IMR-90 (cell line): ENCODE data around the gene FBN3. TPM values are rescaled to one million over a fixed set of nuclear protein-coding genes. Genes with fewer than 3 reads are reported as not detected.

ENCODE experiments used
- ATAC-seq: fragments of 200-7000 bp; cut with Tn5 transposase; 2 replicates; pipeline ENCODE4 v1.9.1; 2020; ENCODE audit warnings: low read depth, mild to moderate bottlenecking, moderate library complexity
- BruUV-seq: library from RNA; stranded (reverse); fragments of 400-500 nt; replicated peaks from 2 replicates; lab custom pipeline; 2021; lab: Mats Ljungman, UMichigan
- CTCF ChIA-PET: fragments of 300-600 bp; formaldehyde crosslinking; extraction: SDS; loops from one replicate; lab custom pipeline; 2021; ENCODE audit warnings: antibody characterized with exemption; lab: Yijun Ruan, JAX
- POLR2A ChIA-PET: fragments of 300-600 bp; sonication (Branson Sonifier 250); formaldehyde crosslinking; loops from one replicate; lab custom pipeline; 2022; ENCODE audit warnings: antibody characterized with exemption; ENCODE audit not compliant: unreplicated experiment; lab: Charles Lee
- DNase-seq: peaks from one replicate; pipeline ENCODE4 v3.0.0; 2013
- H2AFZ ChIP-seq: replicated peaks from 2 replicates; pipeline ENCODE3; 2013; ENCODE audit warnings: low read length, mild to moderate bottlenecking; ENCODE audit not compliant: poor library complexity
- H2AK5ac ChIP-seq: 2 replicates; pipeline ENCODE4 v1.6.1; 2013; ENCODE audit warnings: low read depth, low read length, inconsistent platforms
- H2AK9ac ChIP-seq: replicated peaks from 2 replicates; pipeline ENCODE3; 2013; ENCODE audit warnings: mild to moderate bottlenecking, low read depth, low read length, moderate library complexity; ENCODE audit not compliant: poor library complexity
- H2BK120ac ChIP-seq: 2 replicates; pipeline ENCODE4 v1.6.1; 2013; ENCODE audit warnings: low read depth, low read length, inconsistent platforms
- H2BK15ac ChIP-seq: 3 replicates; pipeline ENCODE4 v1.6.1; 2013; ENCODE audit warnings: low read depth, low read length, inconsistent platforms
- H2BK20ac ChIP-seq: 2 replicates; pipeline ENCODE4 v1.6.1; 2013; ENCODE audit warnings: low read depth, mild to moderate bottlenecking, inconsistent platforms, low read length, moderate library complexity
- H2BK5ac ChIP-seq: 2 replicates; pipeline ENCODE4 v1.6.1; 2013; ENCODE audit warnings: mild to moderate bottlenecking, low read depth, low read length, inconsistent platforms; ENCODE audit not compliant: poor library complexity, severe bottlenecking
- H3K14ac ChIP-seq: replicated peaks from 2 replicates; pipeline ENCODE4 v1.6.1; 2013; ENCODE audit warnings: low read depth, low read length, inconsistent platforms
- H3K18ac ChIP-seq: 2 replicates; pipeline ENCODE4 v1.6.1; 2013; ENCODE audit warnings: low read depth, low read length, control low read depth
- H3K23ac ChIP-seq: 2 replicates; pipeline ENCODE4 v1.6.1; 2013; ENCODE audit warnings: low read depth, low read length, inconsistent platforms
- H3K27ac ChIP-seq: 2 replicates; pipeline ENCODE4 v1.5.1; 2013; ENCODE audit warnings: mild to moderate bottlenecking, control low read depth, low read length; ENCODE audit not compliant: insufficient read depth
- H3K27me3 ChIP-seq: 2 replicates; pipeline ENCODE4 v1.6.1; 2013; ENCODE audit warnings: low read length; ENCODE audit not compliant: control insufficient read depth, insufficient read depth
- H3K36me3 ChIP-seq: 2 replicates; pipeline ENCODE4 v1.6.1; 2013; ENCODE audit warnings: low read length, mixed read lengths; ENCODE audit not compliant: control insufficient read depth, insufficient read depth
- H3K4ac ChIP-seq: 2 replicates; pipeline ENCODE4 v1.6.1; 2013; ENCODE audit warnings: low read depth, low read length, inconsistent platforms
- H3K4me1 ChIP-seq: 2 replicates; pipeline ENCODE4 v1.6.1; 2013; ENCODE audit warnings: low read length, mixed read lengths; ENCODE audit not compliant: control insufficient read depth, insufficient read depth
- H3K4me2 ChIP-seq: 2 replicates; pipeline ENCODE4 v1.6.1; 2013; ENCODE audit warnings: low read depth, mild to moderate bottlenecking, control low read depth, low read length, moderate library complexity
- H3K4me3 ChIP-seq: 2 replicates; pipeline ENCODE4 v1.5.1; 2013; ENCODE audit warnings: low read depth, mild to moderate bottlenecking, control low read depth, low read length, moderate library complexity; ENCODE audit not compliant: insufficient read depth
- H3K56ac ChIP-seq: 2 replicates; pipeline ENCODE4 v1.6.1; 2013; ENCODE audit warnings: low read length, inconsistent platforms; ENCODE audit not compliant: insufficient read depth; ENCODE audit errors: extremely low read depth
- H3K79me1 ChIP-seq, 2 experiments: 2 replicates each; pipeline ENCODE4 v1.6.1; 2013; ENCODE audit warnings: low read length in 2 of 2, inconsistent platforms in 1 of 2, low read depth in 1 of 2
- H3K9ac ChIP-seq: 2 replicates; pipeline ENCODE4 v1.6.1; 2013; ENCODE audit warnings: low read depth, low read length, control low read depth
- H3K9me1 ChIP-seq: 2 replicates; pipeline ENCODE4 v1.6.1; 2013; ENCODE audit warnings: low read length, inconsistent platforms; ENCODE audit not compliant: insufficient read depth
- H3K9me3 ChIP-seq: 2 replicates; pipeline ENCODE4 v1.6.1; 2013; ENCODE audit warnings: low read length; ENCODE audit not compliant: control insufficient read depth, insufficient read depth
- H4K20me1 ChIP-seq: 2 replicates; pipeline ENCODE4 v1.6.1; 2013; ENCODE audit warnings: low read length, inconsistent platforms; ENCODE audit not compliant: insufficient read depth
- H4K5ac ChIP-seq: 2 replicates; pipeline ENCODE4 v1.6.1; 2013; ENCODE audit warnings: mild to moderate bottlenecking, low read depth, low read length, control low read depth
- H4K8ac ChIP-seq, 2 experiments: 2 replicates each; pipeline ENCODE4 v1.6.1; 2013; ENCODE audit warnings: low read depth in 2 of 2, low read length in 2 of 2, control low read depth in 1 of 2, inconsistent platforms in 1 of 2
- H4K91ac ChIP-seq: 2 replicates; pipeline ENCODE4 v1.6.1; 2013; ENCODE audit warnings: low read depth, low read length, inconsistent platforms; ENCODE audit not compliant: insufficient read depth
- CEBPB ChIP-seq: IDR thresholded peaks from 2 replicates; pipeline ENCODE4 v1.6.1; 2012; ENCODE audit warnings: low read depth, low read length, improper control_type of control experiment
- CTCF ChIP-seq: conservative IDR thresholded peaks from 2 replicates; pipeline ENCODE4 v1.5.1; 2012; ENCODE audit warnings: mild to moderate bottlenecking, low read depth, low read length, improper control_type of control experiment
- ELK1 ChIP-seq: fragments of 150-350 bp; IDR thresholded peaks from 2 replicates; pipeline ENCODE4 v1.6.1; 2016; ENCODE audit warnings: low read depth, mild to moderate bottlenecking, low read length, moderate library complexity, borderline replicate concordance
- RAD21 ChIP-seq: IDR thresholded peaks from 2 replicates; pipeline ENCODE4 v1.6.1; 2012; ENCODE audit warnings: low read length, improper control_type of control experiment
- USF2 ChIP-seq: fragments of 150-350 bp; IDR thresholded peaks from 2 replicates; pipeline ENCODE4 v1.6.1; 2017; ENCODE audit warnings: mild to moderate bottlenecking, antibody characterized with exemption, low read length, low read depth
- WGBS, 2 experiments: methylation state at CpG; one replicate each; pipeline versions ENCODE4 v1.1.5 to v1.1.7; 2013; ENCODE audit warnings: missing lambda C conversion rate in 2 of 2; ENCODE audit not compliant: insufficient read length in 1 of 2; ENCODE audit errors: extremely low coverage in 2 of 2; 5-methylcytosine and 5-hydroxymethylcytosine counted together
- dilution Hi-C: fragments of 300-500 bp; cut with HindIII; formaldehyde crosslinking; loops from one replicate; pipeline ENCODE4 v1.14.3; 2018; ENCODE audit warnings: low sequenced_read_pairs; ENCODE audit not compliant: unreplicated experiment
- in situ Hi-C: fragments of 300-500 bp; cut with MboI; formaldehyde crosslinking; loops from 3 replicates; pipeline ENCODE4 v1.14.3; 2019; ENCODE audit warnings: low sequenced_read_pairs, inconsistent platforms, mixed read lengths
- intact Hi-C: fragments of 100-400 bp; cut with micrococcal nuclease; formaldehyde crosslinking; loops from 2 replicates; pipeline ENCODE4 v1.10.0; 2022
- polyA plus RNA-seq, 3 experiments: library from polyadenylated mRNA; depleted of rRNA; stranded (reverse); fragments of >200 nt; gene quantifications; 2 replicates each; pipeline ENCODE4 v1.2.3, GENCODE V29; 2012; ENCODE audit warnings: low replicate concordance in 1 of 3
- total RNA-seq: library from RNA; depleted of rRNA; stranded (reverse); fragments of >200 nt; gene quantifications from 2 replicates; pipeline ENCODE4 v1.2.3, GENCODE V29; 2012

The FBN3 gene
- total and polyA plus RNA-seq, 2 of the 4 experiments (the other 2 are of a cell fraction), result not detected

GRCh38 chr19:8109890-8110662 is 39.3 kb downstream of the FBN3 start:
- intact Hi-C loops (no loop called here), in situ Hi-C loops (no loop called here), dilution Hi-C loops (no loop called here)
- no peaks in the 10 kb centered on the region; the same call in 1 of the 2 replicates for H3K27me3 ChIP-seq
- H2BK120ac ChIP-seq, result no peak overlapping the region
- no peaks in the 10 kb centered on the region for H3K36me3 ChIP-seq
- H3K14ac ChIP-seq, result no peak overlapping the region
- H3K18ac ChIP-seq, result no peak overlapping the region
- H3K9me3 ChIP-seq, result 0 out of 2 replicates have a peak, but pooled peaks cover 3% of the 10 kb centered on the region
- H4K91ac ChIP-seq, result no peak overlapping the region
- no peaks in the 10 kb centered on the region for H3K79me1 ChIP-seq
- H3K4me3 ChIP-seq, result no peak overlapping the region
- no peak overlapping the region for H4K5ac ChIP-seq
- no peaks in the 10 kb centered on the region for H3K9me1 ChIP-seq
- no peaks in the 10 kb centered on the region for H3K4me1 ChIP-seq
- no peak overlapping the region for H3K23ac ChIP-seq
- no peaks in the 10 kb centered on the region for H4K20me1 ChIP-seq
- no peak overlapping the region for H2AK5ac ChIP-seq
- ATAC-seq (no peak), DNase-seq (no peak)
- H3K4me2 ChIP-seq, result no peak overlapping the region
- H2AK9ac ChIP-seq, result no peak overlapping the region
- no peak overlapping the region for H2BK5ac ChIP-seq
- no peak overlapping the region for H2BK15ac ChIP-seq
- ChIA-PET POLR2A (no interaction called here), CTCF (no interaction called here)
- no peak overlapping the region for H3K9ac ChIP-seq
- 79% methylated on average over 4 of the region's 7 CpGs; no CpG with 5 or more reads in 1 of the 2 experiments for WGBS, 2 experiments
- no peak overlapping the region for H2AFZ ChIP-seq
- TF ChIP-seq RAD21 (no peak), ELK1 (no peak), CEBPB (0 out of 2 replicates have a peak, but pooled peaks have one; percentile 5), CTCF (no peak), USF2 (no peak)
- BruUV-seq, result no TSS peak
- H2BK20ac ChIP-seq, result no peak overlapping the region
- no peak overlapping the region for H4K8ac ChIP-seq
- no peak overlapping the region for H3K4ac ChIP-seq
- H3K56ac ChIP-seq, result no peak overlapping the region
- no peak overlapping the region for H3K27ac ChIP-seq
